Embryonic facial prominence (tissue), 1 donor: ENCODE results near the gene CALN1.
"Not testable (repeated sequence)": the region's sequence is repeated elsewhere in the genome, so short reads cannot be mapped to it uniquely, and the experiment has no call there.

Source experiments
- DNase-seq: peaks from one replicate; pipeline ENCODE4 v3.0.0-alpha.2; 2016; ENCODE audit errors: extremely low spot score

Gene CALN1

DNA sequence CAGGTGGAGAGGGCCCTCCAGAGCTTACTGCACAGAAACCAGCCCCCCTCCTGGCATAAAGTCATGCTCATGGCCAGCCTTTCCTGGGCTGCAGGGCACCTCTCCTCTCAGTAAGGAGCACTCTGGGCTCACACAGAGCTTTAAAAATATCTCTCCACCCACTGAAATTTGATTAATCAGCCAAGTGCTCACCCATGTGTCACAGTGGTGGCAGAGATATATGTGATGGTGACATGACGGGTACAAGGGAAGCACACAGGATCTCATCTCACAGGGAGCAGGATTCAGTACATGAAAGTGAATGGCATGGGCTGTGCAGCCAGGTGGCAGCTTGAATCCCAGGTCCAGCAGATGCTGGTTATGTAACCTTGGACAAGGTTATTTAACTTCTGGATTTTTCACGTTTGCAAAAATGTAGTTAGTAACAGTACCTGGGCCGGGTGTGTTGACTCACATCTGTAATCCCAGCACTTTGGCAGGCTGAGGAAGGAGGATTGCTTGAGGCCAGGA is 144.8 kb downstream of the CALN1 start:
- DNase-seq = no peak

DNA sequence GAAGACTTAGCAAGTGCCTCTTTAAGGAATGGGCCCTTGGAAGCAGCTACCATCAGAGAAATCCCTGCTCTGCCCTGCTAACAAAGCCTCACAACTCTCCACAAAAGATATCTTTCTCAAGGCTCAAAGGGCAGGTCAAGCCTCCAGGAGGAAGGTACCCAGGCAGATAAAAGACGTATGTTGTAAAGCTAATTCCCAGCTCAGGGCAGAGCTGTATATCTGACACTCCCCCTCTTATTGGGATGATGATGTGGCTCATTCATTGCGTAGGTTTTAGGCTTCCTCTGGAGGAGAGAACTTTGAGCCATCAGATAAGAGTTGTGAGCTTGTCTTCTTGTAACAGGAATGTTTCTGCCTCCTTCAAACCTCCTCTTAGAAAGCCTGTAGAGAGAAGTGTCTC is 145.4 kb downstream of the CALN1 start:
- no peak for DNase-seq

DNA sequence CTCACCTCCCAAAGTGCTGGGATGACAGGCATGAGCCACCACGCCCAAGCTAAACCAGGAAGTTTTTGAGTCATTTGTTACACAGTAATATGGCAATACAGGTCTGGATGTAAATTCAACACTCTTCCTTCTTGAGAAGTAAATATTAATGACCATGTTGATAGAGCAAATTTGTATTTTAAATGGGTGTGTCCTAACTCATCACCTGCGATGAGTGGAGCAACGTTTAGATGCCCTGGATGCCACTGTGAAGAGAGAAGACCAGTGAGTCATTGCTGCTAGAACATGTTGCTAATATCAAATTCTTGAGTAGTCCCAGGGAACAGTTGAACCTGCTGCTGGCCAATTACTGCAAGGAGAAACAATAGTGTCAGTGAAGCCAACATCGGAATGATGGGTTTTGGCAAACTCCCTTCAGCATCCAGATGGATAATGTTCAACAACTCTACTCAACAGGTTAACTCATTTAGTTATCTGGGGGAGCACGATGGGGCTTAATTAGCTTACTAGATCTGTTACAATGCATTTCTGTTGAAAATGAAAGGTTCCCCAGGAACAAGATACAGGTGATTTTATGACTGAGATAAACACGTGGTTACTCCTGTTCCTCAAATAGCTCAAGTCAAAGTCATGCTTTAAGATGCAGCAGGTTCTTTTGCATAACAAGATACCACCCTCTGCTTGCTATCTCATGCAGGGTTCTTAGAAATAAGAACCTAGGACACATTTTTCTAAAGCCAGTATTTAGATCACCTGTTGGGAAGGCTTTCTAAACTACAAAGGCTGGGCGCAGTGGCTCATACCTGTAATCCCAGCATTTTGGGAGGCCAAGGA is 146.8 kb downstream of the CALN1 start:
- DNase-seq = no peak

DNA sequence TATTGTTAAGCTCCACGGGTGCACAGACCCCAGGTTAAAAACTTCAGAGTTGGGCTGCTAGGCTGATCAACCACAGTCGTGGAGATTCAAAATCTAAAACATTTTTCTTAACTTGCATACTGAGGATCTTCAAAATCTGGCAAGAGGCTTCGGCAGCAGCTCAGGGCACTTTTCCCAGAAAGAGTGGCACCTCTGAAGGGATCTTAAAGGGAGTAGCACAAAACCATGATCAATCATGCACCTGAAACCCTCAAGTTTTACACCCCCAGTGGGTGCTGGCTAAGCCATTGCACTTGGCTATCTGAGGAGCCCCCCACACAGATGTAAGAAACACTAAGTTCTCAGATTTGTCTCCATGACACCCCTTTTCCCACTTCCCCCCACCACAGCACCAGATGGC is 151.7 kb downstream of the CALN1 start:
- DNase-seq = no peak

DNA sequence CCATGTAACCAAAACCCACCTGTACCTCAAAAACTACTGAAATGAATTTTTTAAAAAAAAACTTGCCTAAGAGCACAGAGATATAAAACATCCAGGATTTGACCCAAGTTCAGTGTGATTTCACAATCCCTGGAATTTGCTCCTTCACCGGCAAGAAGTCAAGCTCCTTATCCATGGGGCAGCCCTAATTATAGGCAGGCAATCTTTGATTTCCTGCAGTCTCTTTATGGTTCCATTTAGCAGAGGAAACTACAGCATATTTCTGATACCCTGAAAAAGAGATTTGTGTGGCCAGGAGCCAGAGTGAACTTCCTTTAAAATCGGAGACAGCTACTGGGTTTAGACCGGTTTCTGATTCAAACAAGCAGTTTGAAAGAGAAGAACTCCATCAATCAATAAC is 154.1 kb downstream of the CALN1 start:
- DNase-seq = no peak

DNA sequence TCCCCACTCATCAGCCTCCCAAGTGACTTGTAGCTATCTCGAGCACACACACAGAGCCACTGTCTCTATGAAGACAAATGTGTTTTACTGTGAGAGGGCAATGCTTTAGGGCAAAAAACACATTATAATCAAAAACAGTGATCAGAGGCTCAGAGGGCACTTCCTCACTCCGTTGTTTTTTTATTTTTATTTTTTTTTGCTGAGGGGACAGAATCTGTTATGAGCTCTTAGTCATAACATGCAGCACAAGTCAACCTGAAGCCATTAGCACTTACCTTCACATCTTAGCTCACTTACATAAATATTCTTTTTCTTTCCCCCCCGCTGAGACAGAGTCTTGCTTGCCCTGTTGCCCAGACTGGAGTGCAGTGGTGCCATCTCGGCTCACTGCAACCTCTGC is 157.7 kb downstream of the CALN1 start:
- no peak for DNase-seq

DNA sequence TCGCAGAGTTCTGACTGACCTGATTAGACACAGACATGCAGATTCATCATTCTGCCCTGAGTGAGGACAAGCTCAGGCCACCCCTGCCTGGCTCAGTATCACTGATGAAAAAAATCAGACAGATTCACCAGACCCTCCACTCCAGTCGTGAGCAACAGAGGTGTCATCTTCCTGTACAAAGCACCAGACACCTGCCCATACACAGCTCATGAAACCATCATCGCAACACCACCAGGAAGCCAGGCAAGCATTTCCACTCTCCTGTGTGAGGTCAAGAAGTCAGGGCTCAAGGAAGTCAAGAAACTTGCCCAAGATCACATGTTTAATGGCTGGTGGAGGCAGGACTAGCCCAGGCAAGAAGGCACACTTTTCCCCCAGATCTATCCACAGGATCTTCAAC is 163.0 kb downstream of the CALN1 start:
- DNase-seq = no peak

DNA sequence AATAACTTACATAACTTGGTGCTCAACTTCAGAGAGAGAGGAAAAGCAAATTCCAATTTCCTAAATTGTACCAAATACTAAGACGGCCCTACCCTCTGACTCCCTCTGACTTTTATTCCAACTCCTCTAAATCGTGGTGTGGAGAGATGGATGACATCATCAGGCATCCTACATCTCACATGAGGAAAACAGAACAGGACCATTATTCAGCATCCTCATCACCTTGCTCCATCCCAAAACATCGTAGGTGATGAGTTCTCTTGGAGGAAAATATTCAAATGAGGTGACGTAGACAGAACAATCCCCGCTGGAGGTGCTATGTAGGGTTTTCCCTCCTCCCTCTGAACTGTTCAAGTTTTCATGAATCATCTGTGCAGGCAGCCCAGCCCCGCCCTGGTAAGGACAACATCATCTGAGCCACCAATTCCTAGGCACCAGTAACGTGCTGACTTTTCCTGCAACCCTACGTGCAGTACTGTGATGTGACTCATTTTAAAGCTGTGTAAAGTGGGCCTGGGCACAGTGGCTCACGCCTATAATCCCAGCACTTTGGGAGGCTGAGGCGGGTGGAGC is 167.2 kb downstream of the CALN1 start:
- no peak for DNase-seq

DNA sequence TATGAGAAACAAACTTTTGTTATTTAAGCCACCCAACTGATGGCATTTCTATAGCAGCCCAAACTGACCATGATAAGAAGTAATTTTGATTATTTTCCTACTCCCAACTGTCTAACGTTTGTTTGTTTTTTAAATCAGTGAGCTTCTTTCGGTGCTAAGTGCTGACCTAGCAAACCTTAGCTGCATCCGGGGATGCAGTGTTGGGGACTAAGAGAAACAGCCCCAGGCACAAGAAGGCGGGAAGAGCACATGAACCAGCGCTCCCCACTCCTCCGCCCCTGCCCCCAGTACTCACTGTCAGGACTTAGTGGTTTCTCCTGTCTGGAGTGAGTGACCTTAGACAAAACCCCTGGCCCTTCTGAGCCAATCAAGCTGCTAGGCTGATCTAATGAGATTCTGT is 168.8 kb downstream of the CALN1 start:
- no peak for DNase-seq

DNA sequence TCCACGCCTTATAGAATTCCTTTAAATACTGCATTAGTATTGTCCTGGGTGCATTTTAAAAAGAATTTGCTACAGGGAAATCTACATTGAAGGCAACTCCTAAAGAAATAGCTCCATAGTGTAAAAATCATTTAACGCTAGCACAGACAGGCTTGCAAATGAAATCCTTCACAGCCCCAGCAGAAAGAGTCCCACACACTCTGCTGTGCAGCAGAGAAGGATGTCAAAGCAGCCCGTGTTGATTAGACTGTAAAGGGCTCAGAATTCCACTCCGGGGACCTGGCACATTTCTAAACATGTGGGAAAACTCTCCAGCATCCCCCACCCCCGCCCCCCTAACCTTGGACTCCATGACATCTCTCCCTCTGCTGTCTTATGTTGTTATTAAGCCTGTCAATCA is 176.8 kb downstream of the CALN1 start:
- DNase-seq = no peak

DNA sequence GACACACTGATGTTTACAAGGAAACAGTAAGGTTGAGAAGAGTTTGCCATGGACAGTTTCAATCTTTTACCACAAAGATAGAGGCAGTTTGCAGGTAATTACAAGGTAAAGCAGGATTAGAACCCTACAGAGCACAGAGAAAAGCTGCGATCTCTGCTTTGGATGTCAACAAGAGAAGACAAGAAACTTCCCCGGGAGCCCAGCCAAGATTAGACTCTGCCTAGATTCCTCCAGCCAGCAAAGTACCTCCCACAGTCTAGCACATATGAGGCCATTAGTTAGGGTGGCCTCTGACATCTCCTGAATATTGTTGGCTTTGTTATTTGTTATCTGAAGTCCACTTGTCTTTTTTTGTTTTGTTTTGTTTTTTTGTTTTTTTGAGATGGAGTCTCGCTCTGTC is 178.1 kb downstream of the CALN1 start:
- DNase-seq = no peak

DNA sequence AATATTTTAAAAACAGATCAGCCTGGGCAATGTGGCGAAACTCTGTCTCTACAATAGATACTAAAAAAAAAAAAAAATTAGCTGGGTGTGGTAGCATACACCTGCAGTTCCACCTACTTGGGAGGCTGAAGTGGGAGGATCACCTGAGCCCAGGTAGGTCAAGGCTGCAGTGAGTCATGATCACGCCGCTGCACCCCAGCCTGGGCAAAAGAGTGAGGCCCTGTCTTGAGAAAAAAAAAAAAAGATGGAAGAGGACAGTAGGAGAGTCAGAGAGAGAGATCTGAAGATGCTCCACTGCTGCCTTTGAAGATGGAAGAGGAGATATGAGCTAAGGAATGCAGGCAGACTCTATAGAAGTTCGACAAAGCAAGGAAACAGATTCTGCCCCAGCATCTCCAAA is 181.9 kb downstream of the CALN1 start:
- no peak for DNase-seq

DNA sequence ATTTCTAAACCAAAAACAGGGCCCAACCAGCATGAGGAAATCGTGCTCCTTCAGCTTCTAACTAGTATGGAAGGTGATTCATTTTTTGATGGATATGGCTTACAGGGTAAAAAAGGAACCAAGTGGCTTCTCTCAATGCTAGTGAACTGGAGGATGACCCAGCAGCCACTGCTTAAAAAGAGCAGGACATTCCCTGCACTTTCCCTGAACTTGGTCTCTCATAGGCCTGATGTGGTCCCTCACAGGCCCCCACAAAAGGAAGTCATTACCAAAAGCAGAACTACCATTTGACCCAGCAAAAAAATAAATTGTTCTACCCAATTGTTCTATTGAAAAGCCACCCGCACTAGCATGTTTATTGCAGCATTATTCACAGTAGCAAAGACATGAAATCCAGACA is 188.8 kb downstream of the CALN1 start:
- no peak for DNase-seq

DNA sequence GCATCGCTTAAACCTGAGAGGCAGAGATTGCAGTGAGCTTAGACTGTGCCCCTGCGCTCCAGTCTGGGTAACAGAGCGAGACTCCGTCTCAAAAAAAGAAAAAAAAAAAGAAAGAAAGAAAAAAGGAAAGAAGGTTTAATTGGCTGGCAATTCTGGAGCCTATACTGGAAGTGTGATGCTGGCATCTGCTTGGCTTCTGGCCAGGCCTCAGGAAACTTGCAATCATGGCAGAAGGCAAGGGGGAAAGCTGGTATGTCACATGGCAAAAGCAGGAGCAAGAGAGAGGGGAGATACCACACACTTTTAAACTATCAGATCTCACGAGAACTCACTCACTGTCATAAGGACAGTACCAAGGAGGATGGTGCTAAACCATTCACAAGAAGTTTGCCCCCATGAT is 190.0 kb downstream of the CALN1 start:
- no peak for DNase-seq

DNA sequence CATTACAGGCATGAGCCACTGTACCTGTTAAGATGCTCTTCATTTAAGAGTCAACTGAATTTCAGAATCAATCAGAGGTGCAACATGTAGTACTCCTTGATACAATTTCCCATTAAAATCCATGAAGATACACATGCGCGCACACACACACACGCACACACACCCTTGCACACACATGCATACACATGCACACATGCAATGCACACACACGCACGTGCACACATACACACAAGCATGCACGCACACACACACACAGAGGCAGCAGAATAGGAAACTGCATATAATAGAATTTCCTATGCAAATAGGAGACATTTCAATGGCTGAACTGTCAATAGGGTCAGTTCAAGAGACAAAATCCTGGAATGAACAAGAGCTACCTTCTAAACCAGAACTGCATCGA is 192.6 kb downstream of the CALN1 start:
- DNase-seq = no peak

DNA sequence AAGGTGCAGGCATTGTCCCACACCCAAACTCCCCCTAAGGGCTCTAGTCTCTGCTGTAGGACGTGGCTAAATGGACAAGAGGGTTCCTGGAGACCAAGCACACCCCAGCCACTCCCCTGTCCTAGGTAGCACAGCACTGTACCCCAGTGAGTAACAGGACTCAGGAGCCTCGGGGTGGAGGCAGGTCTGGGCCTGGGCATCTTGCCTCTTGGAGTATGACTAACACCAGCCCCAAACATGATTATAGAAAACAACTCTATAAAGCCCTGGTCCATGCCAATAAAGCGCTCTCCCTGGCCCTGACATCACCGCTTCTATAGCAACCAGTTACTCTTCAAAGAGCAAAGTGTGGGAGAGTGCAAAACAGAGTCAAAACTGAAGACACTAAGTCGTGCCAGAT is 195.0 kb downstream of the CALN1 start:
- DNase-seq = no peak

DNA sequence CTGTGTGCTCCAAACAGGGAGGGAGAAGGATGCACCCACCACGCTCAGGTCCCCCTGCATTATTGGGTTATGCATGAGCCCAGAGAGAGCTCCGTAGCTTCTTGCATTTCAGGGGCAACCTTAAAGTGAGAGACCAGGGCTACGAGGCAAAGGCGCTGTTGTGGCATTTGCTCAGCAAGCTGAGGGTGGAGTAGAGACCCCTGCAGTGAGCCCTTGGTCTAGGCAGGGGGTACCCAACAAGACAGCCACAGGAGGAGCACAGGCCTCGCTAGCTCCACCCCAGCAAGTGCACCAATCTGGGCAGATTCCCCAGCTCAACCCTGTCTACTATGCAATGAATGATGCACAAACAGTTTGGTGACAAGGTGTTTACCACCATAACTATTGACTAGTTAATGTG is 198.4 kb downstream of the CALN1 start:
- DNase-seq = no peak

DNA sequence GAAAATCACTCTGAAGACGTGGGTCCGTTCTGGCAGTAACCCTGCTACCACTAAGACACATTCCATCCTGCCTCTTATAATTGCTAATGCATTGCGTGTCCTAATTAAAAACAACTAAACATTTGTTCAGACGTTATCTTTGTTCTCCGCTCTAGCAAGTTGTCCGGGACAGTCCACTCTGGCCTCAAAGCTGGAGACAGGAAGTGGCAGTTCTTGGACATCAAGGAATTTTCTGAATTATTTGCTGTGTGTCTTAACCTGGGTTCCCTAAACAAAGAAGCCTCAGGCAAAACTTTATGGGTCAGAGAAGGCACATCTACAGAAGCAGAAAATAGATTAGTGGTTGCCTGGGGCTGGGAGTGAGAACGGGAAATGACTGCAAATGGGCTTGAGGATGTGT is 199.1 kb downstream of the CALN1 start:
- DNase-seq = peak; percentile 31

DNA sequence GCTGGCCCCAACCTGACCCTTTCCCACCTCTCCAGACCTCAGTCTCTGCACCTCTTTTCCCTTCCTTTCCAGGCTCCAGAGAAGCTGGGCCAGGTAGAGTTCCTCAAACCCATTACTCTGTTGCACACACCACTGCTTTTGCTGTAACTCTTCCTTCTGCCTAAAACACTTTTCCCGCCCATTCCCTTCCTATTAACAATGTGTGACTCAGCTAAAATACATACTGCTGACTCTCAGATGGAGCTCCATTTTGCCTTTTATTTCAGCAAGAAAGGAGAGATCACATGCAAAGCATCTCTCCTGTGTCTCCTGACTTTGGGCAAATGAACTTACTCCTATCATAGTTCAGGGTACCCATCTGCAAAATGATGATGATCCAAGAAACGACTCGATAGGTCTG is 201.0 kb downstream of the CALN1 start:
- no peak for DNase-seq

DNA sequence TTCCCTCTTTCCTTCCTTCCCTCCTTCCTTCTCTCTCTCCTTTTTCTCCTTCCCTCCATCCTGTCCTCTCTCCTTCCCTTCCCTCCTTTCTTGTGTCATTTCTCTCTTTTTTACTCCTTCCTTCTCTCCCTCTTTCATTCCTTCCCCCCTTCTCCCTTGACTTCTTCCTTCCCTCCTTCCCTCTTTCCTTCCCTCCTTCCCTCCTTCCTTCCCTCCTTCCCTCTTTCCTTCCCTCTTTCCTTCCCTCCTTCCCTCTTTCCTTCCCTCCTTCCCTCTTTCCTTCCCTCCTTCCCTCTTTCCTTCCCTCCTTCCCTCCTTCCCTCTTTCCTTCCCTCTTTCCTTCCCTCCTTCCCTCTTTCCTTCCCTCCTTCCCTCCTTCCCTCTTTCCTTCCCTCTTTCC is 203.1 kb downstream of the CALN1 start:
- not testable (repeated sequence) for DNase-seq

DNA sequence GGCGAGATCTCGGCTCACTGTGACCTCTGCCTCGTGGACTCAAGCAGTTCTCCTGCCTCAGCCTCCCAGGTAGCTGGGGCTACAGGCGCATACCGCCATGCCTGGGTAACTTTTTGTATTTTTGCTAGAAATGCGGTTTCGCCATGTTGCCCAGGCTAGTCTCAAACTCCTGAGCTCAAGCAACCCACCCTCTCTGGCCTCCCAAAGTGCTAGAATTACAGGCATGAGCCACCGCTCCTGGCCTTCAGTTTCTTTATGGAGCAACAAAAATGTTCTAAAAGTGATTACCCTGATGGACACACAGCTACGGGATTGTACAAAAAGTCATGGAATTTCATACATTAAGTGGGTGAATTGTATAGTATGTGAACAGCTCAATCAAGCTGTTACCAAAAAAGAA is 216.0 kb downstream of the CALN1 start:
- no peak for DNase-seq

DNA sequence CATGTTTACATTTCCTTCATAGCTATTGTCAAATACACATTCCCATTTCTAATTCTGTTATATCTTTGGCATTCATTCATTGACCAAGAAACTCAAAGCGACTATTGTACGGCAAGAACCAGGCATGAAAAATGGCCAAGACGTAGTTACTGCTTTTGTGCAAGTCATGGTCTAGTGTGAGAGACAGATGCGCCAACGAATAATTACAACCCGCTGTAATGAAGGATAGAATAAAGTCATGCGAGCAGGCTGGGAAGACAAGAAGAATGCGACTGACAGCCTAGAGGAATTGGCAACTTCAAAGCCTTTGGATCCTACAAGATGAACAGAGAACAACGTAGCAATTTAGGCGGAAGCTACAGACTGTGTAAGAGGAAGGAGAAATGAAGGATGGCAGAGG is 221.2 kb downstream of the CALN1 start:
- no peak for DNase-seq

DNA sequence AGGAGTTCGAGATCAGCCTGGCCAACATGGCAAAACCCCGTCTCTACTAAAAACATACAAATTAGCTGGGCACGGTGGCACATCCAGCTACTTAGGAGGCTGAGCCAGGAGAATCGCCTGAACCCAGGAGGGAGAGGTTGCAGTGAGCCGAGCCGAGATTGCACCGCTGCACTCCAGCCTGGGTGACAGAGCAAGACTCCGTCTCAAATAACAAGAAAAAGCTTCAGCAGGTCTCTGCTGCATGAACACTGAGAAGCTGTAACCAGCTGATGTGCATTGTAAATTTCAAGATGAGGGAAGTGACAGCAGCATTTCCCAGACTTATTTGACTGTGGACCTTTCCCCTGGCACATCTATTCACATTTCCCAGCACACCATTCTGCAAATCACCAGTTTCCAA is 222.0 kb downstream of the CALN1 start:
- DNase-seq = no peak

DNA sequence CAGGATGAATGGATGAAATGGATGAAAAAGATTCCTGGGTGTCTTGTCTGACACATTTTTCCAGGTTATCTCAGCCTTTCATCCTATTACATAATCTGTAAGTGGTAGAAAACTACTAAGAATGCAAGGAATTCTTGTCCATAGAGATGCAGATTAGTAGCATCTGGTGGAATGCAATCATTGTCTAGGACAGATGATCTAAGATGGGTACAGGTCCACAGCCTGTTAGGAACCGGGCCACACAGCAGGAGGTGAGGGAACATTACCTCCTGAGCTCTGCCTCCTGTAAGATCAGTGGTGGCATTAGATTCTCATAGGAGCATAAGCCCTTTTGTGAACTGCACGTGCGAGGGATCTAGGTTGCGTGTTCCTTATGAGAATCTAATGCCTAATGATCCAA is 225.0 kb downstream of the CALN1 start:
- no peak for DNase-seq
